HepG2 (cell line): ENCODE data around the gene ZBTB25.

Source experiments
- BHLHE40 ChIP-seq: IDR thresholded peaks from 2 replicates; pipeline ENCODE4 v1.6.1; 2011; ENCODE audit warnings: low read length, improper control_type of control experiment
- ELF1 ChIP-seq: sonication (generic); formaldehyde crosslinking; IDR thresholded peaks from 2 replicates; pipeline ENCODE4 v1.4.0; 2020; ENCODE audit warnings: missing genetic modification reagents
- ESRRA ChIP-seq: sonication (generic); formaldehyde crosslinking; IDR thresholded peaks from 2 replicates; pipeline ENCODE4 v1.5.1; 2020; ENCODE audit warnings: mild to moderate bottlenecking, low read depth, missing genetic modification reagents
- FOSL1 ChIP-seq: sonication (generic); formaldehyde crosslinking; IDR thresholded peaks from 2 replicates; pipeline ENCODE4 v1.9.0; 2021; ENCODE audit warnings: missing genetic modification reagents, borderline replicate concordance
- FOXK1 ChIP-seq: sonication (generic); formaldehyde crosslinking; IDR thresholded peaks from 2 replicates; pipeline ENCODE4 v1.4.0; 2020; ENCODE audit warnings: low read depth, missing genetic modification reagents, borderline replicate concordance
- NFIC ChIP-seq: IDR thresholded peaks from 2 replicates; pipeline ENCODE4 v1.6.1; 2012; ENCODE audit warnings: mild to moderate bottlenecking, low read length, inconsistent platforms
- TF ChIP-seq, protein P1 (sequence below): sonication (generic); formaldehyde crosslinking; IDR thresholded peaks from 2 replicates; pipeline ENCODE4 v1.5.0; 2020; ENCODE audit warnings: mild to moderate bottlenecking, missing genetic modification reagents, moderate library complexity
- TF ChIP-seq, protein P2 (sequence below): sonication (generic); formaldehyde crosslinking; IDR thresholded peaks from 2 replicates; pipeline ENCODE4 v1.9.0; 2021; ENCODE audit warnings: missing genetic modification reagents, borderline replicate concordance
- TF ChIP-seq, protein P3 (sequence below): sonication (generic); formaldehyde crosslinking; IDR thresholded peaks from 2 replicates; pipeline ENCODE4 v1.5.0; 2020; ENCODE audit warnings: missing genetic modification reagents

DNA sequence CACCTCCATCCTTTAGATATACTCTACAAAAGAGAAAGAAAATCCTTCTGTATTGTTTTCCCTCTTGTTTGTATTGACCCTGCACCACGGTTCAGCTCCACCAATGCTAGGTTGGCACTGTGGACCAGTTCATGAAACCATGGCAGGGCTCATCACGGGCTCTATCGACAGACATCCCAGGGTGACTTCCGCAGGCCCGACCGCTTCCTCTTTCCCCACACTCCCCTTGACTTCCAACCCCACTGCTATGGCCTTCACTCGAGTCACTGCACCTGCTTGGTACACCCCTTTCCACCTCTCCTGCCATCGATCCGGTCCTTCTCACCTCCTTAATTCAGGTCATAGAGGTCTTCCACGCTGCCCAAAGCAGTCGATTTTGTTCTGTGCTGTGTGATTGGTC, 59.5 kb downstream of the ZBTB25 start:
- TF ChIP-seq, protein P1, sequence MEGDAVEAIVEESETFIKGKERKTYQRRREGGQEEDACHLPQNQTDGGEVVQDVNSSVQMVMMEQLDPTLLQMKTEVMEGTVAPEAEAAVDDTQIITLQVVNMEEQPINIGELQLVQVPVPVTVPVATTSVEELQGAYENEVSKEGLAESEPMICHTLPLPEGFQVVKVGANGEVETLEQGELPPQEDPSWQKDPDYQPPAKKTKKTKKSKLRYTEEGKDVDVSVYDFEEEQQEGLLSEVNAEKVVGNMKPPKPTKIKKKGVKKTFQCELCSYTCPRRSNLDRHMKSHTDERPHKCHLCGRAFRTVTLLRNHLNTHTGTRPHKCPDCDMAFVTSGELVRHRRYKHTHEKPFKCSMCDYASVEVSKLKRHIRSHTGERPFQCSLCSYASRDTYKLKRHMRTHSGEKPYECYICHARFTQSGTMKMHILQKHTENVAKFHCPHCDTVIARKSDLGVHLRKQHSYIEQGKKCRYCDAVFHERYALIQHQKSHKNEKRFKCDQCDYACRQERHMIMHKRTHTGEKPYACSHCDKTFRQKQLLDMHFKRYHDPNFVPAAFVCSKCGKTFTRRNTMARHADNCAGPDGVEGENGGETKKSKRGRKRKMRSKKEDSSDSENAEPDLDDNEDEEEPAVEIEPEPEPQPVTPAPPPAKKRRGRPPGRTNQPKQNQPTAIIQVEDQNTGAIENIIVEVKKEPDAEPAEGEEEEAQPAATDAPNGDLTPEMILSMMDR, result no peak
- no peak for TF ChIP-seq ESRRA (CRISPR knock-in tag)
- TF ChIP-seq FOXK1 (CRISPR knock-in tag), result no peak
- TF ChIP-seq, protein P2, sequence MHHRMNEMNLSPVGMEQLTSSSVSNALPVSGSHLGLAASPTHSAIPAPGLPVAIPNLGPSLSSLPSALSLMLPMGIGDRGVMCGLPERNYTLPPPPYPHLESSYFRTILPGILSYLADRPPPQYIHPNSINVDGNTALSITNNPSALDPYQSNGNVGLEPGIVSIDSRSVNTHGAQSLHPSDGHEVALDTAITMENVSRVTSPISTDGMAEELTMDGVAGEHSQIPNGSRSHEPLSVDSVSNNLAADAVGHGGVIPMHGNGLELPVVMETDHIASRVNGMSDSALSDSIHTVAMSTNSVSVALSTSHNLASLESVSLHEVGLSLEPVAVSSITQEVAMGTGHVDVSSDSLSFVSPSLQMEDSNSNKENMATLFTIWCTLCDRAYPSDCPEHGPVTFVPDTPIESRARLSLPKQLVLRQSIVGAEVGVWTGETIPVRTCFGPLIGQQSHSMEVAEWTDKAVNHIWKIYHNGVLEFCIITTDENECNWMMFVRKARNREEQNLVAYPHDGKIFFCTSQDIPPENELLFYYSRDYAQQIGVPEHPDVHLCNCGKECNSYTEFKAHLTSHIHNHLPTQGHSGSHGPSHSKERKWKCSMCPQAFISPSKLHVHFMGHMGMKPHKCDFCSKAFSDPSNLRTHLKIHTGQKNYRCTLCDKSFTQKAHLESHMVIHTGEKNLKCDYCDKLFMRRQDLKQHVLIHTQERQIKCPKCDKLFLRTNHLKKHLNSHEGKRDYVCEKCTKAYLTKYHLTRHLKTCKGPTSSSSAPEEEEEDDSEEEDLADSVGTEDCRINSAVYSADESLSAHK (CRISPR knock-in tag), result no peak
- no peak for TF ChIP-seq NFIC
- TF ChIP-seq, protein P3, sequence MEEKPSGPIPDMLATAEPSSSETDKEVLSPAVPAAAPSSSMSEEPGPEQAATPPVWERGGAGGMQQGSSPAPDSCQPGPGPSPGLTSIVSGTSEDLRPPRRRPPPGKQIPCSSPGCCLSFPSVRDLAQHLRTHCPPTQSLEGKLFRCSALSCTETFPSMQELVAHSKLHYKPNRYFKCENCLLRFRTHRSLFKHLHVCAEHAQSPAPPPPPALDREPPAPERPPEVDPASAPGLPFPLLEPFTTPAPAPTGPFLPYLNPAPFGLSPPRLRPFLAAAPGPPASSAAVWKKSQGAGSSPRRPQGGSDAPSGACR (CRISPR knock-in tag), result no peak
- TF ChIP-seq ELF1 (CRISPR knock-in tag), result no peak
- no peak for TF ChIP-seq BHLHE40
- no peak for TF ChIP-seq FOSL1 (CRISPR knock-in tag)
